Fibroblast of lung (primary cell): ENCODE data around the gene PTPRH. TPM values are rescaled to one million over a fixed set of nuclear protein-coding genes. Genes with fewer than 3 reads are reported as not detected.

ENCODE experiments used
- DNase-seq, 2 donors: peaks; one replicate each; pipeline versions ENCODE4 v3.0.0 to v3.0.0-alpha.2; 2010; ENCODE audit warnings: low read depth in 2 of 2
- H2AFZ ChIP-seq: 2 replicates; pipeline ENCODE4 v1.5.1; 2012; ENCODE audit warnings: low read length, control low read depth, inconsistent platforms
- H3K27ac ChIP-seq: 2 replicates; pipeline ENCODE4 v1.5.1; 2011; ENCODE audit warnings: low read length, control low read depth; ENCODE audit not compliant: insufficient read depth
- H3K27me3 ChIP-seq: 2 replicates; pipeline ENCODE4 v1.5.1; 2011; ENCODE audit warnings: mild to moderate bottlenecking, low read length; ENCODE audit not compliant: control insufficient read depth, insufficient read depth
- H3K36me3 ChIP-seq: 2 replicates; pipeline ENCODE4 v1.5.1; 2011; ENCODE audit warnings: low read length; ENCODE audit not compliant: control insufficient read depth, insufficient read depth
- H3K4me1 ChIP-seq: 2 replicates; pipeline ENCODE4 v1.5.1; 2011; ENCODE audit warnings: low read length; ENCODE audit not compliant: control insufficient read depth, insufficient read depth; ENCODE audit errors: extremely low read depth
- H3K4me2 ChIP-seq: 2 replicates; pipeline ENCODE4 v1.5.1; 2011; ENCODE audit warnings: low read length, control low read depth; ENCODE audit not compliant: insufficient read depth; ENCODE audit errors: extremely low read depth
- H3K4me3 ChIP-seq, 4 experiments: fragments of 200-600 bp in 1 of 4; sonication (generic) in 1 of 4; replicated peaks in 1 of 4; 2 replicates each; pipeline ENCODE4 v1.5.1; 2011 to 2016; ENCODE audit warnings: low read length in 4 of 4, low read depth in 3 of 4, mild to moderate bottlenecking in 3 of 4, control low read depth in 2 of 4, inconsistent platforms in 1 of 4, mixed read lengths in 1 of 4; ENCODE audit not compliant: insufficient read depth in 1 of 4; ENCODE audit errors: control extremely low read depth in 1 of 4
- H3K79me2 ChIP-seq: 2 replicates; pipeline ENCODE4 v1.5.1; 2012; ENCODE audit warnings: mild to moderate bottlenecking, low read length, inconsistent platforms; ENCODE audit not compliant: control insufficient read depth, insufficient read depth
- H3K9ac ChIP-seq: 2 replicates; pipeline ENCODE4 v1.5.1; 2011; ENCODE audit warnings: mild to moderate bottlenecking, low read length, control low read depth; ENCODE audit not compliant: insufficient read depth
- H3K9me3 ChIP-seq: 2 replicates; pipeline ENCODE4 v1.5.1; 2012; ENCODE audit warnings: low read depth, low read length; ENCODE audit not compliant: control insufficient read depth, insufficient read depth
- H4K20me1 ChIP-seq: 2 replicates; pipeline ENCODE4 v1.5.1; 2011; ENCODE audit warnings: low read length; ENCODE audit not compliant: control insufficient read depth, insufficient read depth; ENCODE audit errors: extremely low read depth
- EZH2 ChIP-seq: IDR thresholded peaks from 2 replicates; pipeline ENCODE4 v1.5.1; 2012; ENCODE audit warnings: low read length, control low read depth, mild to moderate bottlenecking; ENCODE audit errors: missing control alignments
- polyA plus RNA-seq, 2 donors: library from polyadenylated mRNA; depleted of rRNA in 1 of 2; stranded (reverse) in 1 of 2; unstranded in 1 of 2; fragments of >200 nt; gene quantifications; 2 replicates each; pipeline ENCODE4 v1.2.1, GENCODE V29; 2011 to 2012; ENCODE audit warnings: missing spikeins in 1 of 2
- total RNA-seq: library from RNA; depleted of rRNA; stranded (reverse); fragments of >200 nt; gene quantifications from 2 replicates; pipeline ENCODE4 v1.2.1, GENCODE V29; 2014
- TF ChIP-seq, protein P1 (sequence below), 2 donors: IDR thresholded peaks in 1 of 2; conservative IDR thresholded peaks in 1 of 2; 1 replicate in 1 of 2; 2 replicates in 1 of 2; pipeline ENCODE4 v1.5.1; 2011 to 2012; ENCODE audit warnings: low read length in 2 of 2, control low read depth in 1 of 2, inconsistent platforms in 1 of 2, low read depth in 1 of 2, mild to moderate bottlenecking in 1 of 2

PTPRH gene
- total and polyA plus RNA-seq, 2 donors (not counting 1 experiment from before 2014, with no cell fraction given) = 4.4 to 19.5 TPM

GRCh38 chr19:55193481-55193880 lies 15.8 kb downstream of the PTPRH start:
- Histone ChIP-seq H4K20me1 (no peaks in the 10 kb centered on the region), H3K27ac (no peak overlapping the region), H3K27me3 (no peaks in the 10 kb centered on the region), H3K4me3 (no peak overlapping the region), H2AFZ (no peak overlapping the region), H3K9me3 (no peaks in the 10 kb centered on the region), H3K79me2 (no peaks in the 10 kb centered on the region), H3K36me3 (no peaks in the 10 kb centered on the region), H3K4me1 (no peaks in the 10 kb centered on the region), H3K4me2 (no peak overlapping the region), H3K9ac (no peak overlapping the region)
- DNase-seq = no peak
- TF ChIP-seq EZH2 = no peak
- TF ChIP-seq, protein P1, sequence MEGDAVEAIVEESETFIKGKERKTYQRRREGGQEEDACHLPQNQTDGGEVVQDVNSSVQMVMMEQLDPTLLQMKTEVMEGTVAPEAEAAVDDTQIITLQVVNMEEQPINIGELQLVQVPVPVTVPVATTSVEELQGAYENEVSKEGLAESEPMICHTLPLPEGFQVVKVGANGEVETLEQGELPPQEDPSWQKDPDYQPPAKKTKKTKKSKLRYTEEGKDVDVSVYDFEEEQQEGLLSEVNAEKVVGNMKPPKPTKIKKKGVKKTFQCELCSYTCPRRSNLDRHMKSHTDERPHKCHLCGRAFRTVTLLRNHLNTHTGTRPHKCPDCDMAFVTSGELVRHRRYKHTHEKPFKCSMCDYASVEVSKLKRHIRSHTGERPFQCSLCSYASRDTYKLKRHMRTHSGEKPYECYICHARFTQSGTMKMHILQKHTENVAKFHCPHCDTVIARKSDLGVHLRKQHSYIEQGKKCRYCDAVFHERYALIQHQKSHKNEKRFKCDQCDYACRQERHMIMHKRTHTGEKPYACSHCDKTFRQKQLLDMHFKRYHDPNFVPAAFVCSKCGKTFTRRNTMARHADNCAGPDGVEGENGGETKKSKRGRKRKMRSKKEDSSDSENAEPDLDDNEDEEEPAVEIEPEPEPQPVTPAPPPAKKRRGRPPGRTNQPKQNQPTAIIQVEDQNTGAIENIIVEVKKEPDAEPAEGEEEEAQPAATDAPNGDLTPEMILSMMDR (conservative IDR thresholded peaks at IDR 0.05 in 1 of 2, IDR thresholded peaks at IDR 0.05 in 1 of 2; ENCODE audit: low read depth in 1 of 2, low read length in 2 of 2) = no peak

GRCh38 chr19:55189403-55189835 lies 19.9 kb downstream of the PTPRH start:
- Histone ChIP-seq H3K79me2 (no peaks in the 10 kb centered on the region), H3K9me3 (no peaks in the 10 kb centered on the region), H3K9ac (no peak overlapping the region), H3K36me3 (no peaks in the 10 kb centered on the region), H3K27me3 (no peaks in the 10 kb centered on the region), H3K4me3 (no peak overlapping the region), H2AFZ (no peak overlapping the region), H3K4me1 (no peaks in the 10 kb centered on the region), H4K20me1 (no peaks in the 10 kb centered on the region), H3K4me2 (no peak overlapping the region), H3K27ac (no peak overlapping the region)
- no peak for TF ChIP-seq EZH2
- TF ChIP-seq, protein P1 (conservative IDR thresholded peaks at IDR 0.05 in 1 of 2, IDR thresholded peaks at IDR 0.05 in 1 of 2; ENCODE audit: low read depth in 1 of 2, low read length in 2 of 2) = no peak
- DNase-seq = peak; percentile 96

DNA sequence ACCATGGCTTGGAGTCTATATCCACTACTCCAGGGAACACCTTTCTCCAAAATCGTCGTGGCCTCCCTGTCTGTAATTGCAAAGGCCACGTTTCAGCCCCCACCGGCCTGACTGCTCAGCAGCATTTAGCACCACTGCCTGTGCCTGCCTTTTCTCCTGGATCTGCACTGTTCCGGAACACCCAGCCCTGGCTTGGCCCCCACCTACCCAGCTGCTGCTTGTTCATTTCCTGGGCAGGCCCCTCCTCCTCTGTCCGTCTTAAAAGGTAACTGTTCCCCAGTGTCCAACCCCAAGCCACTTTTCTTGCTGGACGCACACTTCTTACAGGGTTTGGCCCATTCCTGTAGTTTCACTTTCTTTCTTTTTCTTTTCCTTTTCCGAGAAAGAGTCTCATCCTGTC lies 20.7 kb downstream of the PTPRH start:
- H3K9me3 ChIP-seq = no peaks in the 10 kb centered on the region
- H3K79me2 ChIP-seq = no peaks in the 10 kb centered on the region
- no peak for DNase-seq
- TF ChIP-seq EZH2 = no peak
- TF ChIP-seq, protein P1 (conservative IDR thresholded peaks at IDR 0.05 in 1 of 2, IDR thresholded peaks at IDR 0.05 in 1 of 2; ENCODE audit: low read depth in 1 of 2, low read length in 2 of 2) = no peak
- H3K36me3 ChIP-seq = no peaks in the 10 kb centered on the region
- no peaks in the 10 kb centered on the region for H3K4me1 ChIP-seq
- H3K4me3 ChIP-seq = no peak overlapping the region
- no peak overlapping the region for H2AFZ ChIP-seq
- no peaks in the 10 kb centered on the region for H4K20me1 ChIP-seq
- no peak overlapping the region for H3K27ac ChIP-seq
- no peak overlapping the region for H3K9ac ChIP-seq
- no peak overlapping the region for H3K4me2 ChIP-seq
- no peaks in the 10 kb centered on the region for H3K27me3 ChIP-seq
